K562 (cell line): ENCODE data around the gene TGM3. TPM values are rescaled to one million over a fixed set of nuclear protein-coding genes. Genes with fewer than 3 reads are reported as not detected.

Source experiments
- ATAC-seq: fragments of 200-7000 bp; cut with Tn5 transposase; 3 replicates; pipeline ENCODE4 v1.9.1; 2020; ENCODE audit warnings: moderate library complexity
- BruUV-seq: library from RNA; stranded (reverse); fragments of 400-500 nt; replicated peaks from 2 replicates; lab custom pipeline; 2021; lab: Mats Ljungman, UMichigan
- CTCF ChIA-PET: fragments of 300-600 bp; formaldehyde crosslinking; extraction: SDS; loops from one replicate; lab custom pipeline; 2021; ENCODE audit warnings: low intra/inter-chr PET ratio; lab: Yijun Ruan, JAX
- POLR2A ChIA-PET: fragments of 300-600, 350-650 bp; sonication (Branson Sonifier 250); formaldehyde crosslinking; extraction: SDS; loops from one replicate; lab custom pipeline; 2021; ENCODE audit warnings: antibody characterized with exemption, inconsistent platforms; lab: Yijun Ruan, JAX
- DNase-seq, 4 experiments: peaks; one replicate each; pipeline versions ENCODE4 v3.0.0 to v3.0.0-alpha.2; 2011 to 2018; ENCODE audit warnings: low spot score in 3 of 4, mixed read lengths in 3 of 4; ENCODE audit errors: extremely low read depth in 1 of 4
- FAIRE-seq: peaks from 2 replicates; lab custom pipeline; 2011; peaks lifted over from hg19 to GRCh38; lab: Jason Lieb, UNC
- H2AFZ ChIP-seq: 2 replicates; pipeline ENCODE4 v1.6.0; 2011; ENCODE audit warnings: low read depth, low read length, control low read depth, inconsistent platforms
- H3K27ac ChIP-seq: fragments of 200-600 bp; 3 replicates; pipeline ENCODE4 v1.8.0; 2011; ENCODE audit warnings: low read depth, mild to moderate bottlenecking, control low read depth, inconsistent platforms, low read length, moderate library complexity, mixed read lengths; ENCODE audit errors: extremely low read depth
- H3K27me3 ChIP-seq, 2 experiments: fragments of 300-600 bp in 1 of 2; 2 replicates in 1 of 2; 3 replicates in 1 of 2; pipeline versions ENCODE4 v1.6.0 to v1.8.0; 2011; ENCODE audit warnings: inconsistent platforms in 2 of 2, low read length in 2 of 2, mild to moderate bottlenecking in 1 of 2, mixed read lengths in 1 of 2, moderate library complexity in 1 of 2; ENCODE audit not compliant: control insufficient read depth in 2 of 2, insufficient read depth in 2 of 2
- H3K36me3 ChIP-seq: fragments of 300-600 bp; 3 replicates; pipeline ENCODE4 v1.8.0; 2011; ENCODE audit warnings: mild to moderate bottlenecking, low read length, inconsistent platforms; ENCODE audit not compliant: control insufficient read depth, insufficient read depth
- H3K4me1 ChIP-seq, 2 experiments: fragments of 200-600 bp in 1 of 2; replicated peaks in 1 of 2; 2 replicates in 1 of 2; 3 replicates in 1 of 2; pipeline versions ENCODE4 v1.5.1 to v1.8.0; 2011; ENCODE audit warnings: inconsistent platforms in 2 of 2, low read length in 2 of 2, mild to moderate bottlenecking in 1 of 2, mixed read lengths in 1 of 2, moderate library complexity in 1 of 2; ENCODE audit not compliant: control insufficient read depth in 2 of 2, insufficient read depth in 2 of 2
- H3K4me2 ChIP-seq: 2 replicates; pipeline ENCODE4 v1.6.1; 2011; ENCODE audit warnings: low read length, control low read depth, inconsistent platforms, mixed read lengths; ENCODE audit not compliant: insufficient read depth
- H3K4me3 ChIP-seq: fragments of 200-600 bp; sonication (generic), shearing (Covaris generic); 2 replicates; pipeline ENCODE4 v1.5.1; 2016; ENCODE audit warnings: control low read depth, inconsistent platforms
- H3K79me2 ChIP-seq: fragments of 200-600 bp; 3 replicates; pipeline ENCODE4 v1.8.0; 2011; ENCODE audit warnings: low read length, inconsistent platforms; ENCODE audit not compliant: control insufficient read depth, insufficient read depth
- H3K9ac ChIP-seq, 2 experiments: 2 replicates each; pipeline versions ENCODE4 v1.6.0 to v1.6.1; 2011; ENCODE audit warnings: low read depth in 2 of 2, low read length in 2 of 2, control low read depth in 1 of 2, inconsistent platforms in 1 of 2, mild to moderate bottlenecking in 1 of 2, mixed read lengths in 1 of 2; ENCODE audit not compliant: insufficient read depth in 1 of 2
- H3K9me1 ChIP-seq: one replicate; pipeline ENCODE4 v1.6.0; 2011; ENCODE audit warnings: inconsistent platforms, mild to moderate bottlenecking, low read length, moderate library complexity; ENCODE audit not compliant: control insufficient read depth, insufficient read depth
- H3K9me3 ChIP-seq: replicated peaks from 2 replicates; pipeline ENCODE4 v1.5.1; 2011; ENCODE audit warnings: low read depth, low read length, inconsistent platforms; ENCODE audit not compliant: control insufficient read depth, insufficient read depth
- H4K20me1 ChIP-seq: replicated peaks from 2 replicates; pipeline ENCODE4 v1.6.1; 2011; ENCODE audit warnings: low read length, inconsistent platforms, mixed read lengths; ENCODE audit not compliant: control insufficient read depth, insufficient read depth
- CBFA2T3 ChIP-seq: fragments of 450-650 bp; IDR thresholded peaks from 2 replicates; pipeline ENCODE4 v1.6.1; 2017
- CLOCK ChIP-seq: fragments of 250-450 bp; sonication (Bioruptor Pico); IDR thresholded peaks from 2 replicates; pipeline ENCODE4 v1.4.0; 2020; ENCODE audit warnings: mild to moderate bottlenecking, moderate library complexity, borderline replicate concordance
- HDAC3 ChIP-seq: fragments of 450-650 bp; IDR thresholded peaks from 2 replicates; pipeline ENCODE4 v1.6.1; 2018; ENCODE audit warnings: borderline replicate concordance, mild to moderate bottlenecking, moderate library complexity; ENCODE audit not compliant: partially characterized antibody
- JUNB ChIP-seq: fragments of 450-650 bp; formaldehyde crosslinking; conservative IDR thresholded peaks from 2 replicates; pipeline ENCODE4 v1.4.0; 2020; ENCODE audit warnings: mild to moderate bottlenecking
- MCM7 ChIP-seq, 2 experiments: fragments of 450-650 bp; IDR thresholded peaks; 2 replicates each; pipeline ENCODE4 v1.6.1; 2016 to 2018
- MLX ChIP-seq, 2 experiments: fragments of 450-650 bp in 1 of 2; sonication (generic) in 1 of 2; formaldehyde crosslinking; conservative IDR thresholded peaks; 2 replicates each; pipeline versions ENCODE4 v1.4.0 to v1.8.1; 2020 to 2022; ENCODE audit warnings: mild to moderate bottlenecking in 1 of 2, missing genetic modification reagents in 1 of 2
- NEUROD1 ChIP-seq: fragments of 150-350 bp; IDR thresholded peaks from 2 replicates; pipeline ENCODE4 v1.6.1; 2014; ENCODE audit warnings: borderline replicate concordance, low read length, low read depth; ENCODE audit not compliant: partially characterized antibody
- NFATC3 ChIP-seq: fragments of 450-650 bp; IDR thresholded peaks from 2 replicates; pipeline ENCODE4 v1.6.1; 2017; ENCODE audit warnings: mild to moderate bottlenecking
- NFXL1 ChIP-seq: fragments of 450-650 bp; formaldehyde crosslinking; IDR thresholded peaks from 2 replicates; pipeline ENCODE4 v1.4.0; 2021; ENCODE audit warnings: mild to moderate bottlenecking
- NFYB ChIP-seq: IDR thresholded peaks from 2 replicates; pipeline ENCODE4 v1.6.1; 2011; ENCODE audit warnings: mild to moderate bottlenecking, moderate library complexity; ENCODE audit not compliant: insufficient read length; ENCODE audit errors: extremely low read depth
- NR0B1 ChIP-seq: fragments of 450-650 bp; IDR thresholded peaks from one replicate; pipeline ENCODE4 v1.6.1; 2018; ENCODE audit warnings: mild to moderate bottlenecking, moderate library complexity; ENCODE audit not compliant: partially characterized antibody
- SIX5 ChIP-seq, 2 experiments: IDR thresholded peaks; 2 replicates each; pipeline ENCODE4 v1.6.1; 2011; ENCODE audit warnings: low read length in 2 of 2, borderline replicate concordance in 1 of 2, low read depth in 1 of 2, mild to moderate bottlenecking in 1 of 2, moderate library complexity in 1 of 2; ENCODE audit not compliant: insufficient read depth in 1 of 2
- STAT5B ChIP-seq: fragments of 250-450 bp; sonication (Bioruptor Pico); IDR thresholded peaks from 2 replicates; pipeline ENCODE4 v1.8.0; 2021; ENCODE audit warnings: mild to moderate bottlenecking, inconsistent platforms
- TEAD1 ChIP-seq, 2 experiments: fragments of 450-650 bp in 1 of 2; sonication (generic) in 1 of 2; formaldehyde crosslinking; IDR thresholded peaks; 2 replicates each; pipeline versions ENCODE4 v1.4.0 to v1.8.0; 2020 to 2022; ENCODE audit warnings: mild to moderate bottlenecking in 2 of 2, missing genetic modification reagents in 1 of 2
- ZNF583 ChIP-seq: fragments of 250-450 bp; sonication (Bioruptor Pico); IDR thresholded peaks from 2 replicates; pipeline ENCODE4 v1.4.0; 2020
- whole genome bisulfite sequencing: fragments of 100-300 bp; shearing (Covaris generic); methylation state at CpG from one replicate; pipeline ENCODE4 v1.1.6; 2016; ENCODE audit warnings: low coverage, mixed read lengths; ENCODE audit not compliant: insufficient coverage; ENCODE audit errors: missing lambda C conversion rate; 5-methylcytosine and 5-hydroxymethylcytosine counted together
- in situ Hi-C: fragments of 300-500 bp; cut with MboI; formaldehyde crosslinking; loops from 4 replicates; pipeline ENCODE4 v1.15.0; 2018; ENCODE audit warnings: inconsistent platforms, mixed read lengths
- intact Hi-C: fragments of 100-400 bp; cut with micrococcal nuclease; formaldehyde crosslinking; loops from 2 replicates; pipeline ENCODE4 v1.14.2; 2022
- polyA plus RNA-seq, 8 experiments: library from polyadenylated mRNA; depleted of rRNA in 4 of 8; stranded (reverse) in 5 of 8; unstranded in 3 of 8; fragments of >200 nt; fragmentation: Nextera tagmentation in 2 of 8; fragmentation: Illumina TruSeq in 1 of 8; extraction: Ambion mirVana in 2 of 8; extraction: Trizol in 1 of 8; gene quantifications; 2 replicates each; pipeline versions ENCODE4 v1.2.1 to v1.2.3, GENCODE V29; 2011 to 2014; ENCODE audit warnings: inconsistent platforms in 1 of 8, missing spikeins in 1 of 8
- total RNA-seq, 7 experiments: library from RNA; depleted of rRNA in 6 of 7; stranded (reverse); fragments of >200 nt in 6 of 7; fragmentation: Illumina TruSeq in 2 of 7; extraction: Trizol in 2 of 7; gene quantifications; 2 replicates each; pipeline versions ENCODE4 v1.2.1 to v1.2.3, GENCODE V29; 2011 to 2021; ENCODE audit warnings: low replicate concordance in 1 of 7

Gene TGM3
- total and polyA plus RNA-seq, 9 of the 15 experiments (the other 6 are each of a cell fraction or from before 2014, with no cell fraction given), result not detected

GRCh38 chr20:2327620-2328555 is 32.1 kb downstream of the TGM3 start:
- intact Hi-C loops, result no loop called here
- FAIRE-seq (no peak), DNase-seq (no peak), ATAC-seq (no peak)
- no peaks in the 10 kb centered on the region for H3K79me2 ChIP-seq
- H3K36me3 ChIP-seq, result no peaks in the 10 kb centered on the region
- 12% methylated on average over 19 of the region's 30 CpGs for WGBS
- TF ChIP-seq NFXL1 (CRISPR knock-in tag) (no peak), NFATC3 (no peak), CBFA2T3 (no peak), SIX5 (IDR thresholded peaks at IDR 0.05; ENCODE audit: borderline replicate concordance in 1 of 2, insufficient read depth in 1 of 2, low read depth in 1 of 2, low read length in 2 of 2) (no peak), TEAD1 (CRISPR knock-in tag; IDR thresholded peaks at IDR 0.05) (no peak), ZNF583 (no peak), JUNB (CRISPR knock-in tag) (no peak), NR0B1 (no peak), NFYB (no peak), CLOCK (CRISPR knock-in tag) (no peak), HDAC3 (no peak), MCM7 (IDR thresholded peaks at IDR 0.05) (no peak), STAT5B (CRISPR knock-in tag) (no peak), MLX (CRISPR knock-in tag; conservative IDR thresholded peaks at IDR 0.05) (no peak), NEUROD1 (no peak)
- POLR2A ChIA-PET, result no interaction called here
- no peaks in the 10 kb centered on the region for H3K9me3 ChIP-seq
- H3K9ac ChIP-seq, result no peak overlapping the region
- no peak overlapping the region for H3K4me2 ChIP-seq
- H3K9me1 ChIP-seq, result no peaks in the 10 kb centered on the region
- no peaks in the 10 kb centered on the region; a peak in 1 of 5 replicates for H3K4me1 ChIP-seq
- H4K20me1 ChIP-seq, result no peaks in the 10 kb centered on the region; the same call in 1 of the 2 replicates
- peaks cover 8 to 64% of the 10 kb centered on the region in 2 experiments for H3K27me3 ChIP-seq
- no peak overlapping the region for H2AFZ ChIP-seq
- no TSS peak for BruUV-seq
- H3K27ac ChIP-seq, result no peak overlapping the region
- in situ Hi-C loops, result no loop called here
- CTCF ChIA-PET, result no interaction called here
- no peak overlapping the region for H3K4me3 ChIP-seq
